NK-92 treated with Interleukin-12 subunit alpha and Interleukin-12 subunit beta, amount 100 ng/mL, for 24 hours (cell line): ENCODE measurements around the gene RACGAP1.
A peak's percentile ranks its signal among the peaks of the same experiment; 100 is the strongest.
"Not testable (repeated sequence)": the region's sequence is repeated elsewhere in the genome, so short reads cannot be mapped to it uniquely, and the experiment has no call there.

ENCODE experiments used
- DNase-seq: peaks from one replicate; lab custom pipeline; 2025; lab: John Stamatoyannopoulos, UW

RACGAP1 gene

DNA sequence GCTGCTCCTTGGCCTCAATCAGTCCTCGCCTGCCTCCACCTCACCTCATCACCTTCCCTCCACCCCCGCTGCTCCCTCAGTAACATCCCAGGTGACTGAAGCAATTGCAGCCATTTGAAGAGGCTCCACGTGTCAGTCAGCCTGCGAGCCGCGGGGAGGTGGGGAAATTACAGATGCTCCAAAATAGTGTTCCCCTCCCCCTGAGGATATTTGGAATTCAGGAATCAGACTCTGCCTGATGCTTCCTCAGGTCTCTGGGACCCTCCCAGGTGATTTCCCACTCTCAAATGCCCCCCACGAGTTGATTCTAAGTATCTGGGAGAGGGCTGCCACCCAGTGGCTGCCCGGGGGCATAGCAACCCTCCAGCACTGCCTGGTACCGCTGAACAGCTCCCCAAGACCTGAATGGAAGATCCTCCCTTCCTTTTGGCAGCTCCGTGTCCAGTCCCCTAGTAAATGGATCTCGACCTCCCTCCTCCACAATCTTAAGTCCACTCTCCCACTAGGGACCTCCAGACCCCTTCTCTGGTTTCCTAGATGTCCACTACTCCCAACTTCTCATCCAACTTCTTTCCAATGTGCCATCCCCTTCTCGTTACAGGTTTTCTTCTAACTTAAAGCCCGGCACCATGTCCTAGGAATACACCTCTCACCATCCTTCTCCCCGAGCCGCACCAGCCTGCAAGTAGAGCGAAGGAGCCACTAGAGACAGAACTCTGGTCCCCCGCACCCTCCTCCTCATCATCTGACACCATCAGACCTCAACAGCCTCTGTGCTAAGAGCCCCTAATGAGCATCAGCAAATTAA, 30.7 kb upstream of the RACGAP1 start:
- no peak for DNase-seq

DNA sequence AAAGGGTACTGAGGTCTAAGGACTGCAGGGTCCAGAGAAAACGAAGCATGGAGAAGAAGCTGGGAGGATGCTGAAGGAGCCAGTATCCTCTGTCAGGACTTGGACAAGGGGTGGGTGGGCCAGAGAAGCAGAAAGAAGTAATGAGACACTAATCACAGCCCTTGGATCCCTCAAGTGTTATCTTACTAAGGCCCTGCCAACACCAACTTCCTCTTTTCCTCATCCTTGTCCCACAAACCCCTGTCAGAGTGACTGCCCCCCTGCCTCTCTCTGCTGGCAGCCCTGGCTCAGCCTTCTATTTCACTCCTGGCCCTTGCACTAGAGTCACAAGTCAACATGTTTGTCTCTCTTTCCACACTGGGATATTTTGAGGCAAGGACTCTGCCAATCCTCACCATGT, 28.3 kb upstream of the RACGAP1 start:
- no peak for DNase-seq

DNA sequence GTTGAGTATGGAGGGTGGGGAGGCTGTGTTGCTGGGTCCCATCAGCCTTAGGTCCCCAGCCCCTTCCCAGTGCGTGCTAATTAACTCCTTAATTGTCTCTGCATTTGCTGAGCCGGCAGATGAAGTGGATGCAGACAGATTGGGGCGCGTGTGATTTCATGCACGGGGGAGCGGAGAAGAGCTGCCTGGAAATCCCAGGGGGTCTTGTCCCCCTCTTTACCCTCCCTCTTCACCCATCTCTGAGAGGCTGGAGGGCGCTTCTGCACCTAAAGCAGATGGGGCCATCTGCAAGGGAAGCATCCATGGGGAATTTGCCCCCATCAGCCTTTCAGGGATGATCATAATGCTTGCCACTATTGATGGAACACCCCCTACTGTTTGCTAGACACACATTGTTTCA, 27.7 kb upstream of the RACGAP1 start:
- DNase-seq: no peak

DNA sequence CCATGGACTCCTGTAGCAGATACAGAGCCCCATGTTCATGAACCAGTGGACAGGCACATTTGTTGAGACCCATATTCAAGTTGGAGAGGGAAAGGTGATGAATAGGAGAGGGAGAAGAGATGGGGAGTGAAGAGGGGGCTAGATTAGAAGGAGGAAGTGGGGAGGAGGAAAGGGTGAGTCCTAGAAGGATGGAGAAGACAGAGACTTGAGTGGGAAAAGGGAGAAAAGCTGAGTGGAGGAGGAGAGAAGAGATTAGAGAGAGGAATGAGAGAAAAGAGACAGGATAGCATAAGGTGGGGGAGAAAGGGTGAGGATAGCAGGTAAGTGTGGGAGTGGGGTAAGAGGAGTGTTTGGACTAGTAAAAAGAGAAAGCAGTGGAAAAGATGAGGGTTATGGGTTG, 27.2 kb upstream of the RACGAP1 start:
- DNase-seq: no peak

DNA sequence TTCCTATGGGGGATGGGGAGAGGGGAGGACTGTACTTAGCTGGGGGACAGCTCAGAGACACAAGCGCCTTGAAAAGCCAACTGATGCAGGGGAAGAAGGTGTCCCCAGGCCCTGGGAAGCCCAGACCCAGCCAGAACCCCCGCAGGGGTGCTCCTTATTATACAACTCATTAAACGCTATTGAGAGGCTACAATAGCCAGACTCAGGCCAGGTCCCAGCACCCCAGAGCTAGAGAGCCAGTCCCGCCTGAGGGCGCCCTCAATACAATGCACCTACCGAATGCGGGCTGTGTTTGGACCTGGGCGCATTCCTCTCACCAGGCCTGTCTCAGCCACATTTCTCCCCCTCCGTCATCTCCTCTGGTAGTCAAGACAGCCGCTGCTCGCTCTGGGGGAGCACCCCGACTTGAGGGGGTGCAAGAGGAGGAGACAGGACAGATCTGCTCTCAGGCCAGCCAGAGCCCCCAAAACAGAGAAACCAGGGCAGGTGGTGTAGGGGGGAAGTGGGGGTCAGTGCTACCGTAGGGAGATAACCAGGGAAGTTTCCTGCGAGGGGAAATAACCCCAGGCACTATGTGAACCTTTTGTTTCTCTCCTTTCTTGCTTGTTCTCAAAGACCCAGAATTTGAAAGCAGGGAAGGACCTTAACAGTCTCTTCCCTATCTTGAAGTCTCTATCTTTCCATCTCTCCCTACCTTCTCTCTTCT, 26.0 kb upstream of the RACGAP1 start:
- no peak for DNase-seq

DNA sequence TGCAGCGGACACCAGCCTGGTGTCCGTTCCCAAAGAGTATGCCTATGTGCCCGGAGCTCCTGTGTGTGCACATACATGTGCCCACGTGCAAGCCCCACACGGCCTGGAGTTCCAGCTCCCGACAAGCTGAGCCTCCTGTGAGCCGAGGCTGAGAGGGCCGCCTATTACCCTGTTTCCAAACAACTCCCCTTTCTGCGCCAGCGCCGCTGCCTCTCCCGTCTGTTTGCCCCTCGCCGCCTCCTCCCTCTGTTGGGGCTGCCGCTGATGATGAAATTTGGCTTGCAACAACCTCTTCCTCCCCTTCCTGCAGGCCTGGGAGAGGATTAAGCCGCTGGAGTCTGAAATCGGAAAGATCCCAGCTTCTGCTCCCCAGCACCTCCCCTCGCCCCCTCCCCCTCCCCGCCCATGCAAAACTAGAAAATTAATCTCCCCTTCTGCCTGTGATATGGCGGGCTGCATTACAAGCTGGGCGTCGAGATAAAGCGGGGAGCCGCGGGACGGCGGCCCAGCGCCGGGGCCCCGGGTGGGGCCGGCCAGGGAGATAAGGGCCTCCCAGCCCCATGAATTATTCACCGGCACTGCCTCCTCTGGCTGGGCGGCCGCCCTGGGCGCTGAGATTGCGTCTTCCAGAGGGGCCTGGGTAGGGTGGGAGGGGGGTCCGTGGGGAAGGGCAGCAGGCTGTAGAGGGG, 25.3 kb upstream of the RACGAP1 start:
- DNase-seq: no peak

DNA sequence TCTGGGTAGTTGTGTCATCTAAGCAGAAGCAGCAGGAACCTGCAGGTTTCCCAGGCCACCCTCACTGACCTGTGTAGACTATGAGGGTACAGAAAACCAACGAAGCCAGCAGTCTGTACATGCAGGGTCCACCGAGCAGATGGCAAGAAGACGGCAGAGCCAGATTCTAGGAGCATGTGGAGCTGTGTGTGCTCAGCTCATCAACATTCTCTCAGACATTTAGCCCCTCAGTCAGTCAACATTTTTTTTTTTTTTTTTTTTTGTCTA, 24.8 kb upstream of the RACGAP1 start:
- no peak for DNase-seq

DNA sequence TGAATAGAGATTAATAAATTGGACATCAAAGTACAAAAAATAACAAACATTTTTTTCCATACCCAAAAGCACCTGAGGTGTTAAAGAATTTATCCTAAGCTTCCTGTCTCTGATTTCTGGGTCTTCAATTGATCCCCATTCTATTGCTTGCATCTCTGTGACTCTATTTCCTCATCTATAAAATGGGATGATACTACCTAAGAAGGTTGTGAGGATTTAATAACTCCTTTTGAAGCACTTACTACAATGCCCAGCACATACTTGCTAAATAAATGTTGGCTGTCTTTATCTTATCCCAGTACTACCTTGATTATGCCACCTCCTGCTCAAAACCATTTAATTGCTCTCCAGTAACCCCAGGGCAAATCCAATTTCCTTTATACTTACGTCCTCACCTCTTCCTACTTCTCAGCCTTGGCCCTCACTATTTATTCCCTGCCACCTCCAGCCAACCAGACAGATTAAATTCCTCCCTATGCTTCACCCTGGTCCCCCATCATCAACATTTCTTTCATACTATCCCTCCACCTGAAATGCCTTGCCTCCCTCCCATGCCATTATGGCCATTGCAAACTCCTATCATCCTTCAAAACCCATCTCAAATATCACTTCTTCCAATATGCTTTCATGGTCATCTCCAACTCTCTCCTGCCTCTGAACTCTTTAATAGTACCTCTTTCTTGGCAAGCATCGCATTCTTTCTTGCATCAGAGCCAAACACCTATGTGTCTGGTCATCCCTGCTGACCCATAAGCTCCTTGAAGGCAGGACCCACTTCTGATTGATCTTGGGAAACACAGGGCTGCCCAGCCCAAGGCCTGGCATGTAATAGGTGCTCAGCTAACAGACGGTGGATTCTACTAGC, 24.2 kb upstream of the RACGAP1 start:
- DNase-seq: no peak

DNA sequence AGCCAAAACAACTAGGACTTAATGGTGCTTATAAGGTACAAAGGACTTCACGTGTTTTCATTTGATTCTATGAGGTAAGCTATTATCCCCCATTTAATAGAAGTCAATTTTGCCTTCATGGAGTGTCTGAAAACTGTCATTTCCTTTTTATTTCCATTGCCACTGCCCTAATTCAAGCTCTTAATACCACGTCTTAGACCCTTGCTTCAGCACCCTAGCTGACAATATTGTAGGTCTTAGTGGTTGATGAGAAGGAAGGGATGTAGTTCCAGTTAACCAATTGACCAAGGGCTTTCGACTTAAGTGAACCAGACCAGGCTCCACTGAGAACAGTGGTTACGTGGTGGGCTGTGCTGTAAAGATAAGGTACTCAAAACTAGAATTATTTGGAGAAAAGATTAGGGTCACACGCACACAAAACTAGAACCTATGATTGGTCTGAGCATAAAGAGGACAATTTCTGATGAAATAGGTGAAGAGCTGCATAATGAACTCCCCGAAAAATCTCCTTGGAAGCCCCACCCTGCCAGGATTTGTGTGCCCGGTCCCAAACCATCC, 22.5 kb upstream of the RACGAP1 start:
- DNase-seq: no peak

DNA sequence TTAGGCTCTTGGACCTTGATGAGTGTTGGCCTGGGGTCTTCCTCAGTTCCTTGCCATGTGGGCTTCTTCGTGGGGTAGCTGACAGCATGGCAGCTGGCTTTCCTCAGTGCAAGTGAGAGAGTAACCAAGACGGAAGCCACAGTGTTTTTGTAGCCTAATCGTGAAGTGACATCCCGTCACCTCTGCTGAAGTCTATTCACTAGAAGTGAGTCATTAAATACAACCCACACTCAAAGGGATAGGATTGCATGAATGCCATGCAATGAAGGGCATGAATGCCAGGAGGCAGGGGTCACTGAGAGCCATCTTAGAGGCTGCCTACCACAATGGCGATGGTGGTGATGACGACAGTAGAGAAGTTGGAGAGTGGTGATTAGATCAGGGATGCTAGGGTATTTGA, 18.6 kb upstream of the RACGAP1 start:
- no peak for DNase-seq

DNA sequence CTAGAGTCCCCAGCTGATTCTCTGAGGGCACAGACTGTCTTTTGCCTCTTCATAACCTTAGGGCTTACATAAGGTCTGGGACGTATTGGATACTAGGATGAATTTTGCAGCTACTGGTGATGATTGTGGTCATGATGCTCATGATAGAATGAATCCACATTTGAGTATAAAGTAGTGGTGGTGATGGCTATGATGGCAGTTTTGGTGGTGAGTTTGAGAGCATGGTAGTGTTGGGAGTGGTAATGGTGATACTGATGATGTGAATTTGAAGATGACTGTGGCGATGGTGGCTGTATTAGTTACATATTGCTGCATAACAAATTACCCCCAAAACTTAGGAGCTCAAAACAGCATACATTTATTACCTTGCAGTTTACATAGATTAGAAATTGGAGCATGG, 18.0 kb upstream of the RACGAP1 start:
- no peak for DNase-seq

DNA sequence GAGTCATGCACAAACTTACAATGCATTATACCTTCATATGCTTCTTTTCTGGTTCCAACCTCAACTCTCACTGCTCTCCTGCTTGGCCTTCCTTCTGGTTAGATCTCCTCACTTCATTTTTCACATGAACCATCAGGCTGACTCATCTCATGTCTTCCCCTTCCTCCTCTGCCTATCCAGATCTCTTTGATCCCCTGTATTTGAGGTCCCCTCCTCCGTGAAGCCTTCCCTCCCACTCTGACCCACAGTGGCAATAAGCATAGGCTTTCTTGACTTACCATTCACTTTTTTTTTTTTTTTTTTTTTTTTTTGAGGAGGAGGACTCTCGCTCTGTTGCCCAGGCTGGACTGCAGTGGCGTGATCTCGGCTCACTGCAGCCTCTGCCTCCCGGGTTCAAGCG, 17.4 kb upstream of the RACGAP1 start:
- no peak for DNase-seq

DNA sequence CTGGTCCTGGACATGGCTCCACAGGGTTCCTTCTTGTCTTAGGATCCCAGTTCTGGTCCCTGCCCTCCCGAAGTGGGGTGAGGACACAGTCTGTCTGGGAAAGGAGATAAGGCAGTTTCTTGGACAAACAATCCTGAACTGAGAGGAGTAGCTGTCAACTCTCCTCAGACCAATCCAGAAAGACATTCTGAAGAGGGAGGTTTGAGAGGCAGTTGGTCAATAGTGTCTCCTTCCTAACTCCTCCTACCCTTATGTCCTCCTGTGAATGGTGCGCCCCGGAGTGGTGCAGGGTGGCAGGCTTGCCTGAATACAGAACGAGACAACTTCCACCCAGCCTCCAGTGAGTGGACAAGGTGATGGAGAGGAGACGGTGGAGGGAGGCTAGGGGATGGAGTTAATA, 16.7 kb upstream of the RACGAP1 start:
- DNase-seq: no peak

DNA sequence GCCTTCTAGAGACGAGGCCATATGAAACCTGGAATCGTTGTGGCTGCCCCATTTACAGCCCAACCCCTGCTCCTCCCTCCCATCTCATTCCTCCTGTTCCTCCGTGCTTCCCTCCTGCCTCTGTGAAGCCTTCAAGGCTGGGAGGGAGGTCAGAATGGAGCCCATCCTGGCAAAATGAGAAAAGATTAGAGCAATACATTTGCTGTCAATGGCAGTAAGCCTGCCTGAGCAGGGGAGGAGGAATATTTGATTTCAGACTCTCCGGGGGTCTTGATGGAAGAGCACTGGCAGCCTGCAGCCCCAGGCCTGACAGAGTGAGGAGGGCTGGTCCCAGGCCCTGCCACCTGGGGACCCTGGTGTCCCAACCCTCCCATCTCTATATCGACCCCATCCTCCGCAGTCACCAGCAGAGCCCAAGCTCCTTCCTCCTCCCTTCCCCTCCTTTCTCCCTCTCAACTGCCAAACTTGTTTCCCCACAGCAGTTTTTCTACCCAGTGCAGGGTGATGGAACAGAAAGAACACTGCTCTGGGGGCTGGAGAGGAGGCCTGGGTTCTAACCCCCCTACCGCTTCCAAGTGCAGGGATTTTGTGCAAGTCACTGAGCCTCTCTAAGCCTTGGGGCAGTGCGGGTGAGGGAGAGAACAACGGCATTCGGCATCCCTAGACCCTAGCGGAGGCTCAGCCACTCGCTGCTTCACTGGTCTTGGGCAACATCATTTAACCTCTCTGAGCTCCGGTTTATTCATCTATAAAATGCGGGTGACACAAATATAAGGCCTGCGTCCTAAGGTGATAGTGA, 16.0 kb upstream of the RACGAP1 start:
- no peak for DNase-seq

DNA sequence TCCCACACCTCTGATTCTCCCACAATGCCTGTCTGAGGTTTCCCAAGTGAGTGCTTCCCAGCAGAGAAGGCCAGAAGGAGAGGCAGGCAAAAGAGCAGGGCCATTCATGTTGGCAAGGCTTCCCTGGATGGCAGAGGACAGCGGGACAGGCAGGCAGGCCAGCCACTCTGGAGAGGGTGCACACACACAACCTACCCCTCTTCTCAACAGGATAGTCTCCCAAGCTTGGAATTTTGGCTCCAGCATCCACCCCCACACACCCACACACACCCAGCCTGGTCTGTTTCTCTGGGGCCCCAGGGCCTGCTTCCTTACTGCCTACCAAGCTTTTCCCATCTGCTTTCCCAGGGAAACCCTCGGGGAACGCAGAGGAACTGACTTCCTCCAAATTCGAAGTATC, 15.4 kb upstream of the RACGAP1 start:
- DNase-seq: no peak

DNA sequence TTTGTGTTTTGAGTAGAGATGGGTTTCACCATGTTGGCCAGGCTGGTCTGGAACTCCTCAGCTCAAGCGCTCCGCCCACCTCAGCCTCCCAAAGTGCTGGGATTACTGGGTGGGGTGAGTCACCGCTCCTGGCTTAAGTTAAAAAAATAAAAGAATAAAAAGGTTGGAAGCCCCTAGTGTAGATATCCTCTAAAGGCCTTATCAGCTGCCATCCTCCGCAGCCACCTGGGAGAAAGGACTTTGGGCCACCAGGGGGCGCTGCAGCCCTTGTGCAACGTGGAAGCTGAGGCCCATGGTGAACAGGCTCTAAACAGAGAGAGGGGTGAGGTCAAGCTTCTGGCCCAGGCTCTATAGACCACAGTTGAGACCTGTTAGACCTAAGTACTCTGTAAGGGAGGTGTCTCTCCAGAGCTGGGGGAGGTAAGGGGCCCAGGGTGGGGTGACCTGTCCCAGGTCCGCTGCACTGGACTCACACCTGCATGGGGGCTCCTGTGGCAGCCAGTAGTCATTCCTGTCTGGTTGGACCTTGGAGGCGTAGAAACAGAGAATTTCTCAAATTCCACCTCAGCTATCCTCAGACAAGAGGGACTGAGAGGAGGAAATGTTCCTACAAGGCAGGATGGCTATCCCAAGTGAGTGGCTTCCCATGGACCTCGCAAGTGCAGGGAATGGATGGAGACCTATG, 14.0 kb upstream of the RACGAP1 start:
- peak; percentile 48 for DNase-seq

DNA sequence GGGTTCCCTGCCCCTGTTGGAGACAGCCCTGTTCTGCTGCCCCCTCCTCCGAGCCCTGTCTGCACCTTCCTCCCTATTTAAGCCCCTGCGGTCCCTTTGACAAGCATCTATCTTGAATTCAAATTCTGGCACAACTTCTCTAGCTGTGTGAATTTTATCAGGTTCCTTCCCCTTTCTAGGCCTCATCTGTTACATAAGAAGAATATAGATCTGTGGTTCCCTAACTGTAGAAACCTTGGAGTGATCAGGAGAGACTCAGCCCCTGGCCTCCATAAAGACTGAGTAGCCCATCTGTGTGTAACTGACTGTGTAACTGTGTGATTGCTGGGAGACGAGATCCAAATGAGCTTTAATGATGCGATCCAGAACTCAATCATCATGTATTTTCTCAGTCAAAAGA, 13.0 kb upstream of the RACGAP1 start:
- no peak for DNase-seq

DNA sequence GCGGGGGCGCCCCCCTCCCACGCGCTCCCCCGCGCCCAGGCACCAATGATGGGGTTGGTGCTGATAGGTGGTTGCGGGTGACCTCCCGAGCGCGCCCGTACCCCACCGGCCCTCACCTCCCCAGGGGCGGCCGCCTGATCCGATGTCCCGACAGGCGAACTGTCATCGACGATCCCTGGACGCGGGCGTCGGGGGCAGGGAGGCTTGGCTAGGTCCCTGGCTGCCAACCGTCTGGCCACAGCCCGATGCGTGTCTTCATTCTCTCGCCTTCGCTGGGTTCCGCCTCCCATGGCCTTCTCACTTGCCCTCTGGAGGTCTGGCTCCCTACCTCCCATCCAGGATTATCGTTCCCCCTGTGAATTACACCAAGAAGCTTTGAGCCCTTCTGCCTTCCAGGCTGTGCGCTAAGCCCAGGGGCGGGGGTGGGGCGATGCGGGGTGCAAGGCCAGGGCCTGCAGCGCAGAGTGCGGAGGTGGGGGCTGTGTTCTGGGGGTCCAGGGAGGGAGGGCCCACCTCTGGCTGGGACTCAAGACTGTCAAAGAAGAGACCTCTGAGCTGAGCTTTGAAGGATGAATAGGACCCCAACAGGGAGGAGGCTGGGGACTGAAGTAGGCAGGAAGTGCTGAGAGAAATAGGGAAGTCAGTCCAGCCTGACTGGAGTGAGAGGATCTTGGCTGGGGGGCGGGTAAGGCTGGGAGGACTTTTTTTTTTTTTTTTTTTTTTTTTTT, 7.7 kb upstream of the RACGAP1 start:
- no peak for DNase-seq

DNA sequence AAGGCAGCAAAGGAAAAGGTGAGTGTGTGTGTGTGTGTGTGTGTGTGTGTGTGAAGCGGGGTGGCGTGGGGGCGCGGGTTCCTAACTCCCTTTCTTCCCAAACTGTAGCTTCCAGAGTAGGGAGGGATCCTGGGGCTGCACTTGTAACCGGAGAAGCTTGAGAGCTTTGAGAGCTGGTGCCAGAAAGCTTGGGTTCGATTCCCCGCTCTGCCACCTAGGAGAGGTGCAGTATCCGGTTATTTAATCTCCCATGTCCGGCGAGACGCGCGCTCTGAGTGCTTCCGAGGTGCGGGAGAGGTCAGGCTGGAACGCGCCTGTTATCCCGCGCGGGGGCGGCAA, 7.2 kb upstream of the RACGAP1 start:
- no peak for DNase-seq

DNA sequence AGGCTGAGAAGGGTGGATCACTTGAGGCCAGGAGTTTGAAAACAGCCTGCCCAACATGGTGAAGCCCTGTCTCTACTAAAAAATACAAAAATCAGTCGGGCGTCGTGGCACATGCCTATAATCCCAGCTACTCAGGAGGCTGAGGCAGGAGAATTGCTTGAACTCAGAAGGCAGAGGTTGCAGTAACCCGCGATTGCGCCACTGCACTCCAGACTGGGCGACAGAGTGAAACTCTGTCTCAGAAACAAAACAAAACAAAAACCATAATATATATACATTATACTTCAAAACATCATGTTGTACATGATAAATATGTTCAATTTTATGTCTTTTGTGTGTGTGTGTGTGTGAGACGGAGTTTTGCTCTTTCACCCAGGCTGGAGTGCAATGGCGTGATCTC, 5.2 kb upstream of the RACGAP1 start:
- not testable (repeated sequence) for DNase-seq
